GM12872 (cell line): ENCODE results near the gene CAMSAP3.

Experiments
- CTCF ChIP-seq: IDR thresholded peaks from 3 replicates; pipeline ENCODE4 v1.5.1; 2011; ENCODE audit warnings: low read depth, mild to moderate bottlenecking, low read length, moderate library complexity; ENCODE audit not compliant: insufficient read depth

Gene CAMSAP3

DNA sequence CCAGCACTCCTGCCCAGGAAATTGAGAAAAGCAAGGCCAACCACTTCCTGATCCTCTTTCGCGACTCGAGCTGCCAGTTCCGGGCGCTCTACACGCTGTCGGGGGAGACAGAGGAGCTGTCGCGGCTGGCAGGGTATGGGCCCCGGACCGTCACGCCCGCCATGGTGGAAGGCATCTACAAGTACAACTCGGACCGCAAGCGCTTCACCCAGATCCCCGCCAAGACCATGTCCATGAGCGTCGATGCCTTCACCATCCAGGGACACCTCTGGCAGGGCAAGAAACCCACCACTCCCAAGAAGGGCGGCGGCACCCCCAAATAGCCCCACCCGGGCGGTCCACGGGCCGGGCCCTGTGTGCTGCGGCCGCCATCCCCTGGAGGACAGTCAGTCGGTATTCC, 22.1 kb downstream of the CAMSAP3 start:
- TF ChIP-seq CTCF: no peak

DNA sequence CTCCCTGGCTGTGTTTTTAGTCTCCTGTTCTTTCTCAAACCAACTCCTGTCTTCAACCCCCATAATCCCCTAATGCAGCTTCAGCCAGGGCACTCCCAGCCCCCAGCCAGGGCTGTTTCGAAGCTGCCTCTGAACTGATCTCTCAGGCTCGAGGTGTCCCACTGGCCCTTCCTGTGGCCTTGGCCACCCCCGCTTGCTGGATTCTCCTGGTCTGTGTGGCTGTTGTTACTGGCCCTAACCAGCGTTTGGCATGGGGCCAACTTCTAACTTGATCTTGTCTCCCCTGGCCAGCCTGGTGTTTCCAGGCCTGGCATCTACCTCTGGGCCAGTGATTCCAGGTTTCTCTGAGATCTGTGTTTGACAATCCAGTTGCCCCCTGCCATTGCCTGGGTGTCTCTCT, 22.7 kb downstream of the CAMSAP3 start:
- no peak for TF ChIP-seq CTCF

GRCh38 chr19:7618771-7619510, 23.3 kb downstream of the CAMSAP3 start:
- TF ChIP-seq CTCF: no peak

GRCh38 chr19:7619671-7620441, 24.2 kb downstream of the CAMSAP3 start:
- no peak for TF ChIP-seq CTCF

DNA sequence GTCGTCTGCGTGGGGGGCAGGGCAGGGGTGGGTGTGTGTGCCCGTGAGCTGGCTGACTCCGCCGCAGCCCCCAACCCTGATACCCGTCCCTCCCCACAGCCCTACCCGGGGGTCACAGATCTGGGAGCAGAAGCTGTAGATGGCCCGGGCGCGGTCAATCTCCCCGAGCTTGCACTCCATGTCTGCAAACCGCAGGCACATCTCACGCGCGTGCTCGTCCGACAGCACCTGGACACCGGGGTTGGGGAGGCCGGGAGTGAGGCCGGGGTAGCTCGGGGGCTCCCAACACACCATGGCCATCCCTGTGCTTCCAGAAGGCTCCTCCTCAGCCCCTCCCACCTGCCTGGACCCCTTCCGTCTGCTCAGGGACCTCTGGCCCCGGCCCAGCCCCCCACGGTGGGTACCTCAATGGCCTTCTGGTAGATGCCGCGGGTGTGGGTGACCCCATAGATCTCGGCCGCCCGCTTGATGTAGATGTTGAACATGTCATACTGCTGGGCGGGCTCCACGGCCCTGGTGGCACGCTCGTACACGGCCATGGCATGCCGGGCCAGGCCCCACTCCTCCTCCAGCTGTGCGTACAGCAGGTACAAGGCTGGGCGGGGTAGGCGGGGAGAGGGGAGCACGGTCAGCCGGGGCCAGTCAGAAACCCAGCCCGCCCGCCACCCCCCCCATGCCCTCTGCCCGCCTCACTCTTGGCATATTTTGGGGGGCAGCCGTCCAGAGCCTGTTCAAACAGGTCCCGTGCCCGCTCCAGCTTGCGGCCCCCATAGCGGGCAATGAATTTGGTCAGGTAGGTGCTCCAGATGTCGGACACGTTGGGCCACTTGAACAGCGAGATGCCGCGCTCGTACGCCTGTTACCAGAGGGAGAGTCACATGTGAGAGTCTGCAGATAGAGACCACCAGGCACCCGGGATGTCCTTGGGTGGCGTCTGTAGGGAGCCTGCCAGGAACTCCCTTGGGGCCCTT, 25.1 kb downstream of the CAMSAP3 start:
- no peak for TF ChIP-seq CTCF

GRCh38 chr19:7622933-7623685, 27.4 kb downstream of the CAMSAP3 start:
- TF ChIP-seq CTCF: no peak
